ENCODE data around the gene MAN1C1.

The MAN1C1 gene

DNA sequence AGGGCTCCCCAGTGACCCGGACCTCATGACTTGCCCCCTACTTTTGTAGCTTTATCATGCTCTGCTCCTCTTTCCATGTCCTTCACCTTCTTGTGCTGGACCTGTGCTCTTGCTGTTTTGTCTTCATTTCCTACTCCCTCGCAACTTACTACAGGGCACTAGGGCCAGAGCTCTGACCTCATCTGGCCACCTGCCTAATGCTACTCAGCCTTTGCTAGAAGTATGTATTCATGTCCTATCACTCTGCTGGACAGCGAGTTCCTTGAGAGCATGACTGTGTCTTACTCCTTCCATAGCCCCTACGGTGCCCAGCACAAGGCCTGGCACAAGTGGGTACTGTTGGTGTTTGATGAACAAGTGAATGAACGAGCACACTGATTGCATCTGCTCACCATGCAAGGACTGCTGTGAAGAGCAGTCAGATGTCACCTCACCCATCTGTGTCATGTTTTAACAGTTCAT, 205.1 kb downstream of the MAN1C1 start:
- no peak for DNase-seq

GRCh38 chr1:25825605-25826004, 209.0 kb downstream of the MAN1C1 start:
- DNase-seq = no peak

DNA sequence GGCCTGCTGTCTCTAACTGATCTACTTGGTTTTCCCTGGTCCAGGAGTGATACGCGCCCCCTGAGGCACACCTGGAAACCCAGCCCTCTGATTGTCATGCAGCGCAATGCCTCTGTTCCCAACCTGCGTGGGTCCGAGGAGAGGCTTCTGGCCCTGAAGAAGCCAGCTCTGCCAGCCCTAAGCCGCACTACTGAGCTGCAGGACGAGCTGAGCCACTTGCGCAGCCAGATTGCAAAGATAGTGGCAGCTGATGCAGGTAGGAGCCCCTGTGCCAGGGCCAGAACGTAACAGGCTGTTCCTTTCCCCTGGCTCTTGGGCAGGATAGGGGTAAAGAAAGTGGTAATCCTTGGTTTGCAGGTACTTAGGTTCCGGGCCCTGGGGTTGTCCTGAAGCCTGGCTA, 210.0 kb downstream of the MAN1C1 start:
- no peak for DNase-seq

DNA sequence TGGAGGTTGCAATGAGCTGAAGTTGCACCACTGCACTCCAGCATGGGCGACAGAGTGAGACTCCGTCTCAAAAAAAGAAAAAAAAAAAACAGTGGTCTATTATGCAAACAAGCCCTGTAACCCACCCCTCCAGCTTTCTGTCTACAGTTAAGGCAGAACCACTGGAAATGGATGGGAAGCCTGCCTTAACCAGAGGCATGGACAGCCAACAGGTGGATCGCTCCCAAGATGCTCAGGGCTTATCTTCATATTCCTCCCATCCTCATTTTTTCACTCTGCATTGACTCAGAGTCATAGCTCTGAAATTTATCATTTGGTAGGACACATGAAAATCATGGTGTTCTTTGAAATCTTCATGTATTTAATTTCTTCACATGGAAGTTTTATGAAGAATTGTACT, 211.9 kb downstream of the MAN1C1 start:
- no peak for DNase-seq

GRCh38 chr1:25829046-25829445, 212.5 kb downstream of the MAN1C1 start:
- no peak for DNase-seq

DNA sequence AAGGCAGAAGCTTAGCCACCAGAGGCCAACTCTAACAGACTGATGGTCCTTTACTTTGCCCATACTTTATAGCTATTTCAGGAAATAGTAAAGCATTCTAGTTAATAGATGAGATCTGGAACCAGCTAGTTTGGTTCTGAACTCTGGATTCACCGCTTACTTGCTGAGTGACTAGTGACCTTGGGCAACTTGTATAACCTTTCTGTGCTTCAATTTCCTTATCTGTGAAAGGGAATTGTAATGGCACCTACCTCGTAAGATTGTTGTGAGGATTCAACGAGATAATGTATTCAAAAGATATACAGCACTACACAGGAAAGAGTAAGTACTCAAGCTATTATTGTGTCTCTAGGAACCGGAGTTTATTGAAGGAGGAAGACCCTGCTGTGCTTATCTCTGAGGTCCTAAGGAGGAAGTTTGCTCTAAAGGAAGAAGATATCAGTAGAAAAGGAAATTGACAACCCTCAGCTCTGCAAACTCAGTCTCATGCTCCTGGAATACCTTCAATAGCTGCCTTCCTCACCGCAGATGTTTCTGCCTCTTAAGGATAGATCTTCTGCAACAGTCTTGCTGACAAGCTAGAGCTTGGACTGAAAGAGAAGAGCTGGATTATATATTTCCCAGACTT, 215.1 kb downstream of the MAN1C1 start:
- no peak for DNase-seq

DNA sequence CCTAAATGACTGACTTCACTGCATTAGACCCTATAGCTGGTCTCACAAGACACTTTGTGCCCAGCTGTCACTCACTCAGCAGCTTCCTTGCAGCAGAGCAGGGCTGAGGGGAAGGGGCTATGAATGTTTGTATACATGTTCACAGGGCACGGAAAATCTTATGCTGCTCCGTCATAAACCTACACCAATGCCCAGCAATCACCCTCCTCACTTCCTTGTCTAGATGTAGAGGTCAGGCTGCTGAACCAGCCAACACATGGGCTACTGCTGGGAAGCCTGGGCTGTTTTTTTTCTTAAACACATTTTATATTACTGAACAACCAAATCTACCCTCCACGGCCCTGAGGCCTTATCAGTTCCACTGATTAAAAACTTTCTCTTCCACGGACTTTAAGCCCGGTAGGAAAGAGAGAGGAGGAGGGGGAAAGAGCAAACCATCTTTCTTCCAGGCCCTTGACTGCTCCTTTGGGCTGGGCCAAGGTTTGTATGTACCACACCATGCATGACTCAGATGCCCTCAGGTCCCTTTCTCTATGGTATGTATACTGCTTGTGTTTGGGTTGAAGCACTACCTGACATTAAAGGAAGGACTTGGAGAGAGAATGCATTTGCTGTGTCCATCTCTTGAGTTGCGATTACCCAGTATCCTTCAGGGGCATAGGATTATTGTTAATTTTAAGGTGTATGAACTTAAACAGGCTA, 215.9 kb downstream of the MAN1C1 start:
- no peak for DNase-seq

DNA sequence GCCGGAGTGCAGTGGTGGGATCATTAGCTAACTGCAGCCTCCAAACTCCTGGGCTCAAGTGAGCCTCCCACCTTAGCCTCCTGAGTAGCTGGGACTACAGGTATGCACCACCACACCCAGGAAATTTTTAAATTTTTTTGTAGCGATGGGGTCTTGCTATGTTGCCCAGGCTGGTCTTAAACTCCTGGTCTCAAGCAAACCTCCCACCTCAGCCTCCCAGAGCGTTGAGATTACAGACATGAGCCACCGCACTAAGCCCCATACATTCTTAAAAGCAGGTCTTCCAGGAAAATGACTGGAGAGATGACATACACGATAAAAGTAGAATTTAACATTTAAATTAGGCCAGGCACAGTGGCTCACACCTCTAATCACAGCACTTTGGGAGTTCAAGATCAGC, 216.6 kb downstream of the MAN1C1 start:
- no peak for DNase-seq

Data from NCI-H2029 treated with DMSO at 0.1 percent for 48 hours (cell line).